Inflammatory macrophage (primary cell): ENCODE results near the gene USP49.
"Not testable (repeated sequence)": the region's sequence is repeated elsewhere in the genome, so short reads cannot be mapped to it uniquely, and the experiment has no call there.

ENCODE experiments used
- DNase-seq, 2 donors: peaks; one replicate each; pipeline ENCODE4 v3.0.0-alpha.2; 2020 to 2022
- total RNA-seq, 18 experiments: gene quantifications; one replicate each; lab custom pipeline; 2026; ENCODE audit warnings: mixed read lengths in 6 of 18, inconsistent platforms in 2 of 18; lab: John Stamatoyannopoulos, UW

USP49 gene
- total RNA-seq = 0.33 to 4.0 (median 1.5) reads per million in 18 experiments

DNA sequence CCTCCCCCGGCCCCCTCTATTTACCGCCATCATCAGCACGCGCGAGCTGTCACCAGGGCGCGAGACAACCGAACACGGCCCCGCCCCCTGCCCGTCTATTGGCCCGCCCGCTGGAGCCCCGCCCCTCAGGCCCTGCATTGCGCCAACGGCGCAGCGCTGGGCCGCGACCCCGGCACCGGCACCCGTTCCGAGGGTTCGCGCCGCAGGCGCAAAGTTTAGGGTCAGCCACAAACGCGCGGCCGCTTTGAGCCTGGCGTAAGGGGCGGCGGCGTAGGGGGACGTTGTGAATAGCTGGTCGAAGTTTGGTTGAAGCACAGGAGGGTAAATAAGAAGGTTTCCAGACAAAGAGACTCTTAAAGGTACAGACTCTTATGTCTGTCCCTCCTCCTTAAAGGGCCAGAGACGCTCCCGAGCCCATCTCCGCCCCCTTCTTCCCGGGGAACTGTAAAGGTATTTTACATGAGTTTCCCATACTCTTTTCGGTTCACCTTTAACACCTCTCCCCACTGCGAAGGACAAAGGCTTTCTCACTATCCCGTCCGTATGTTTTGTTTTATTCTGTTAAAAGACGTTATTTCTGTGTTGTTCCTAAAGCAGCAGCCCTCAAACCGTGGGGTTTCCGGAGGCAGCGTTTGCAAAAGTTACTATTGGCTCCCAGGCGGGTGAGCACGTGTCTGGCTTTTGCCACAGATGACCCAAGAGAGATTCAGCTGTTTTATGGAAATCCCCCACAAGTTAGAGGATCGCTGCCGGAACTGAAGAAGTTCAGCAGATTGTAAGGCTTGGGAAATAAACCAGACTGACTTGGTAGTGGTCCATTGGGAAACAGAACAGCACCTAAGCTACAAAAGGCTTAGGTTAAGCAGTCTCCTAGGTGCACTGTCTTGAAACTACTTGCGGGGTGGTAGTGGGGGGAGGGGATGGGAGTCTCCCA lies at the start of gene USP49:
TSS of gene USP49 (minus strand) at position 76 of the 934 bp plus-strand sequence. CDS start 88,392 bp downstream, outside the sequence.
- DNase-seq = peak; percentile 92 to 94

DNA sequence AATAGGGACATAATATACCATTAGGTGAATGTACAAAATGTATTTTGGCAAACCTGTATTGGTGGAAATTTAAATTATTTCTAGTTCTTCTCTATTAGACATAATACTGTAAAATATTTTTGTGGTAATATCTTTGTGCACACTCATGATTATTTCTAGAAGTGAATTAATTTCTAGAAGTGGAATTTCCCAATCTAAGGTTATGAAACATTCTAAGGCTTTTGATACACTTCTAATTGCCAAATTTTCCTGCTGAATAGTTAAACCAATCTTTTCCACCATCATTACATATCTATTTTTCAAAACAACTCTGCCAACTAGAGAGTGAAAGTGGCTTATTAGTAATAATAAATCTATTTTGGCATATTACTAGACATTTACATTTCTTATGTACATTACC lies 48.3 kb upstream of the USP49 start:
- DNase-seq = peak in 1 of 2 donors; percentile 92

DNA sequence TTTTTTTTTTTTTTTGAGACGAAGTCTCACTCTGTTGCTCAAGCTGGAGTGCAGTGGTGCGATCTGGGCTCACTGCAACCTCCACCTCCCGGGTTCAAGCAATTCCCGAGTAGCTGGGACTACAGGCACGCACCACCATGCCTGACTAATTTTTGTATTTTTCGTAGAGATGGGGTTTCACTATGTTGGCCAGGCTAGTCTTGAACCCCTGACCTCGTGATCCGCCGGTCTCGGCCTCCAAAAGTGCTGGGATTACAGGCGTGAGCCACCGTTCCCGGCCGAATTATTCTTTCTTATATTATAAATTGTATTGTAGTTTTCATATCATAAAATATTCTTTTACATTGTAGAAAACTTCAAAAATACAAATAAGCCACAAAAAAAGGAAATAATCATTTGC lies 47.7 kb upstream of the USP49 start:
- DNase-seq = not testable (repeated sequence)

DNA sequence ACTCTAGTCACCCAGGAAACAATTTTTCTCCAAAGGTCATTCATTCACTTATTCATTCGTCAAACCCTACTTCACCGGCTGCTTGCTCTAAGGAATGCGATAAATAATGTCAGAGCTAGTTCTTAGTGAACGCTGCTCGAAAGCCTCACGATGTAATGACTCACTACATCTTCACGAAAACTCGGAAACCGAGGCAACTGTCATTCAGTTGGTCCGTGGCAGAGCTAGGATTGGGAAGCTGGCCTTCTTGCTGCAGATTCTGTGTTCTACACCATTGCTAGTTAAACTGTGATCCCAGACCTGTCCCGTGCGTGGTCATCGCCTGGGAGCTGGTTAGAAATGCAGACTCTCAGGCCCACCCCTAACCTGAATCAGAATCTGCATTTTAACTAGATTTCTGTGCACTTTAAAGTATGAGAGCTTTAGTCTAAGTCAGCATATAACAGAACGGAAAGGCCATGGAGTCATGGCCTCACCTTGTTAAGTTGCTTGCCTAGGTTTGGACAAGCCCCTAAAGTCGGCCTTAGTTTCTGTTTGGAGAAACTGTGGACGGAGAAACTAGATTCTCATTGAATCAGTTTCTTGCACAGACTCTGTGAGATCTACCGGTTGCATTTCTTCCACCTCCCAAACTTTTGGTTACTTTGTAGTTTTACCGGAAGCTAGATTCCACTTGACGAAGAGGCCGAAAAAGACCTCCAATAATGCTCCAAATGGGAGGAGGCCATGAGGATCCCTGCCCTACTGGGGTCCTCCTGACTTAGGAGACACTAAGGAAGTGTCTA lies 47.1 kb upstream of the USP49 start:
- DNase-seq = no peak

DNA sequence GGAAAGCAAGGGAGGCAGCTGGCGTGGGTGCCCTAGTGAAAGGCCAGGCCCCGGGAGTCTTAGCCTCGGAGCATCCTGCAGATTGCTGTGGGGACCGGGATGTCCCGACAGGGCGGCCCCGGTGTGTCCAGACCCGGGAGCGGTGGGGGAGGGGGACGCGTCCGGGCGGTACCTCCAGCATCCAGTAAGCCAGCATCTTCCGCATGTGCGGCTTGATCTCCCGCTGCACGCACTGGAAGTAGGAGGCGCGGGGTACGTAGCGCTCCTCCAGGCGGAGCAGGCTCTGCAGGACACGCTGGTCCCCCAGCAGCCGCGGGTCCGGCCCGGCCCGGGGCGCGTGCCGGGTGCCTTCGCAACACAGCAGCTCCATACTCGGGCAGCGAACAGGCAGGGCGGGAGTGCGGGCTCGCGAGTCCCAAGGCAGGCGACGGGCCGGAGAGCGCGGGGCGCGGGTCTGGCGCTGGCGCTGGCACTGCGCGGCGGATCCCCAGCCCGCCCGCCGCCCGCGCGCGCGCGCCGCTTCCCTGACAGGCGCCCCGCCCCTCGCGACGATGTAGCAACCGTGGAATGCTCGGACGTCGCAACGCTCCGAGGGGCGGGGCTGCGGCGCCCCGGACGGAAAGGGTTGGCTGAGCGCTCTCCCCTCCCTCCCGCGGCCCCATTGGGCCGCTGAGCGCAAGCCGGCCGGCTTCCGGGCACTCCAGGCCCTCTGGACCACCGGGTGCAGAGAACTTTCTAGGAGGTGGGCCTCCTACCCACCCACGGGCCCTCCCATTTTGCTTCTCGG lies 46.3 kb upstream of the USP49 start, which contains the start of gene CCND3:
TSS of gene CCND3 (minus strand) at position 529 of the 787 bp plus-strand sequence. CDS start at position 370, 159 bp downstream.
- DNase-seq = peak; percentile 96 to 98

DNA sequence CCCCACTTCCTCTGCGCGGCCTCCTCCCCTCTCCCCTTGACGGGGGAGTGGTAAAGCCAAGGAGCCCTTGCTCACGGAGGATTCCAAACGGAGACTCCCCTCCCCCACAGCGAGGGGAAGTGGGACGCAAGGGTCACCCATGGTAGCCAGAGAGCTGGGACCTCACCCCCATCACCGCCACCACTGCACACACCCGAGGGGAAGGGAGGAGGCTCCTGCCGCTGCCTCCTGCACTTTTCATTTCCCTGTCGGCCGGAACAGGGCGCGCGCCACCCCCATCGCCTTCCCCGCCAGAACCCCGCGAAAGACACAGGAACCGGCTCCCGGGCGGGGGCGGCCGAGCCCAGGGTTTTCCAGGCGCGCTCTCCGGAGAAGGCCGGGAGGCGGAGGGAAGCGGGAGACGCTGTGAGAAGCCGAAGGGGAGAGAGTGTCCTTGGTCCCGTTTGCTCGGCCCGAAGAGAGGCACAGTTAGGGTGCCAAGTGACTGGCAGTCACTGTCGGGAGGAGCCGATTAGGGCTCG lies 45.6 kb upstream of the USP49 start:
- peak; percentile 41 to 50 for DNase-seq

DNA sequence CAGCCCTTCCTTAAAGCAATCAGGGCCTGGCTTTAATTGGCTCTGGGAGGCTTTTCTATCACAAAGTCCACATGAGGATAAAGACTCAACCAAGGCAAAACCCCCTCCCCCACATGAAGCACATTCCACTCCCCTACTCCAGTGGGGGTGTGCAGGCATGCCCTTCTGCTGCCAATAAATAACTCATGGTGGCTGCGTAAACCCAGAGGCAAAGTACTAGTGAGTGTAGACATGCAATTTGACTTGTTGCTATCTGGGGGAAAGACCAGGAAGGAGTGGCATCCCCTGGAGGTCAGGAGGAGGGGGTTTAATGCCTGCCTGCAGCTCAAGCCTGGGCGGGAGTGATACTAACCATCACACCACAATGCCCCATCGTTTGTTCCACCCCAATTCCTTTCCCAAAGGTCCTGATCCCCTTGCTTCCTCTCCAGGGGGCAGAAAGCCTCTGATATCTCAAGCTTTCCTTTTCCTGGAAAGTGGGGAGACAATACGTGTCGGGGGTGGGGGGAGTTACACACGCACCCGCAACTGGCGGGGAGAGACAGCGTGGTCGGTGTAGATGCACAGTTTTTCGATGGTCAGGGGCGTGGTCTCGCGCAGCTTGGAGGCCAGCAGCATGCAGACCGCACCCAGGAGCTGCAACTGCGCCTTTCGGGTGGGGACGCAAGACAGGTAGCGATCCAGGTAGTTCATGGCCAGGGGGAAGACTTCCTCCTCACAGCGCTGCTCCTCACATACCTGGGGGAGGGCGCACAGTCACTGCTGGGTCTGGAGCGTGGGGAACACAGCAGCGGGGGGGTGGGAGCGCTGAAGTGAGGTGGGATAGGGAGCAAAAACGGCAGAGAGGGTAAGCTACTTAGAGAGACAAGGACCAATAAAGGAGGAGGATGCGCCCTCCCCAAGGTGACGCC lies 44.9 kb upstream of the USP49 start:
- no peak for DNase-seq

DNA sequence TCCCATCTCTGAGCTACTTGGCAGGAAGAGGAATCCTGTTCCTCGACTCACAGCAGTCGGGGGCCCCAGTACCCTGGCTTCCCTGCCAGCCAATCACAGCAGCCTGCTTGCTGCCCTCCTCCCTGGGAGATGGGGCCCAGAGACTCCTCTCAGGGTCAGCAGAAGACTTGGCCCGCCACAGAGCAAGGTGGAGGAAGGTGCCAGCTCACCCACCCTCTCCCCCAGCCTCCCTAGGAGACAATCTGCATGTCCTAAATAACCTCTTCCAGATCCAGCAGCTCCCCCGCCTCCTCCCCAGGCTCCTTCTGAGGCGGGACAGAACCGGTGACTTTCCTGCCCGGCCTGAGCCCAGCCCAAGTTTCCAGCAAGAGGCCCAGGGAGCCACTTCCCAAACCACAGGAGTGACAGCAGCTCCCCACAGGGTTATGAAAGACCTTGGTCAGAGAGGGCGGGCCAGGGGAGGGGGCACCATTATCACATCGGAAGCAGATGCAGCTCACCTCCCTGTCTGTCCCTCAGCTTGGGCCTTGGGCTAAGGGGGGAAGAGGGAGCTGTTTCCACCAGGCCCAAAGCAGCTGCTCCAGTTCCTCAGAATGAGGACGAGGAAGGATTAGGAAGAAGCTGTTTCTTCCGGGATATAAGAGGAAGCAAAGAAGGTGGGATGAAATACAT lies 44.1 kb upstream of the USP49 start:
- peak; percentile 69 to 75 for DNase-seq

DNA sequence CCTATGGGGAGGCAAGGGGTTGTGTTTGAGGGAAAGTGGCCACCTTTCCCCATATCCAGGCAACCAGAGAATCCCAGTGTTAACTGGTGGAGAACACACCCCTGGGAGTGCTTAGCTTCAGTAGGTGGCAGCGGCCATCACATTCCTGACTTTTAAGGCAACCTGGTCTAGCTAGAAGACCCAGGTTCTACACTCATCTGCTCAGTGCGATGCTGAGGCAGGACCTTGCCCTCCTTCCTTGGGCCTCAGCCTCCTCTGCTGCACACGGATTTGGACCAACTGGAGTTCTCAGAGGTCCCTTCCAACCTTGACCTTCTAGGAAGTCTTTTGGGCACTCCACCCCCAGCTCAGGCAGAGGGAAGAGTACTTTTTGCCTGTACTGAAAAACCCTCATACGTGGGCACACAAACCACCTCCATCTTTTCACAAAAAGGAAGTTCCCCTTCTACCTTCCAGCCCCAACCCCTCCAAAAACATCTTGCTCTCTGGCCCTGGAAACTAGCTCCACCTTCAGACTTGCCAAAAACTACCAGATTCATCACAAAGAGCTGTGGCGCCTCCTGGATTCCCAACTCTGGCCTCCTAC lies 43.5 kb upstream of the USP49 start:
- DNase-seq = peak in 1 of 2 donors; percentile 11

DNA sequence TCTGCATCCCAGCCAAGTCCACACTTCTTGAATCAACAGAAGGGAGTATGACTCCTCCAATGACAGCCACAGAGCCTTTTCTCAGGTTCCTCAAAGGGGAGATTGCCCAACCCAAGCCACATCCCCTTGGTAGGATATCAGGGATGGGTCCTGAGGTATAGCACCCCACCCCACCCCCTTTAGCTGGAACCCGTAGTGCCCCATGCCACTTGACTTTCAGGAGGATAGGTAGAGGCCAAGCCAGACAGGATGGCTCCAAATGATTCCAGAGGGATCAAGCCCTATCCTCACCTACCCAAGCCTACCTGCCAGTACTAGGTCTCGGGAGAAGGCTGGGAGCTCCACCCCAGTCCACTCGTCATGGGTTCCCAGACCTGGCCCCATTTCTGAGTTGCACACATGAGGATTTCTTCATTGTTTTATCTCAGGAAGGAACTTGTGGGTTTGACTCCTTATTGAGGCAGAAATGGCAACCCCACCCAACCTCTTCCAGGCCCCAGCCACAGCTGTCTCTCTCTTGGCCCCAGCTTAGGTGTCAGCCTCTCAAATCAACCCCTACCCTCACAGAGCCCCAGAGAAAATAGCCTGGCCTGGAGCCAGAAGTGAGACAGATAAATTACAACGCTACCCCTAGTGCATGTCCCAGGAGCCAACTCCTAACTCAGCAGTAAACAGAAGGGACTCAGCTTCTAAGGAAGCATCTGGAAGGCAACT lies 42.8 kb upstream of the USP49 start:
- peak; percentile 71 to 80 for DNase-seq

DNA sequence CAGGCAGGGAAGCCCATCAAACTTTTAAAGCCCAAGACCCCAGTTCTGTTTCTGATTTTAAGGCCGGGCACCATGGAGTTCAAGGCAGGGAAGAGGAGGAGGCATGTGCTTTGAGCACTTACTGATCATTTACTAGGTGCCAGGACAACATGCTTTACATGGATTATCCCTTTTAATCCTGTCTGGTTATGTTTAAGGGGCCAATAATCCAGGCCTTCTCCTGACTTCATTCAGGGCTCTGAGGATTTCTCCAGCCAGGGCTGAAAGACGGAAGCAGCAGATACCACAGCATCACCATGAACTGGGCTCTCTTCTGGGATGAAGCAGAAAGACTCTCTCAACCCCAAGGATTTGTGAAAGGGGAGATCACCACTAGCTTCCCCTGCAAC lies 42.3 kb upstream of the USP49 start:
- no peak for DNase-seq

DNA sequence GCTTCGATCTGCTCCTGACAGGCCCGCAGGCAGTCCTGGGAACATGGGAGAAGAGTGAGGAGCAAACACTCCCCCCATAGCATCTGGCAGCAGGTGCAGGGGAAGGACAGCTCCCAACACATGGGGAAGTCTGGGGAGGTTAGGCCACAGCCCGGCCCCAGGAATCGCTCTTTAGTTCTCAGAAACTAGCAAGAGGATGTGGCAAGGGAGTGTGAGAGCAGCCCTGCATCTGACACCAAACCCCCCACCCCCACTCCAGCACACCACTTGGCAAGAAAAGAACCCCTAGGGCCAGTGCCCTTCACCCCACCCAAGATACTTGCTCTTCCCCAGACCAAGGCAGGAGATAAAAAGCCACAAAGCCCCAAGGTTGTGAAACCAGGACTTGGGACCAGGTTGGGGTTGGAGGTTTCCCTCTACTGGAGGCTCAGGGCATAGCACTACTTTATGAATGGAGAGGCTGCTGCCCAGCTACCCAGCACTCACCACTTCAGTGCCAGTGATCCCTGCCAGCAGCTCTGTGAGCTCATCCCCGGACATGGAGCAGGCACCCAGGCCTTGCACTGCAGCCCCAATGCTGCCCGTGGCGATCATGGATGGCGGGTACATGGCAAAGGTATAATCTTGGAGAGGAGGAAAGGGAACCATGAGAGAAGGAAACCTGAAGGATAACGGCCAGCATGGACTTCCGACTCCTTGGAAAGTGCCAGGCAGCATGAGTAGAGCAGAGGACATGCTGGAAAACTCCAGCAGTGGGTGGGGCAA lies 41.1 kb upstream of the USP49 start:
- peak; percentile 85 to 94 for DNase-seq

DNA sequence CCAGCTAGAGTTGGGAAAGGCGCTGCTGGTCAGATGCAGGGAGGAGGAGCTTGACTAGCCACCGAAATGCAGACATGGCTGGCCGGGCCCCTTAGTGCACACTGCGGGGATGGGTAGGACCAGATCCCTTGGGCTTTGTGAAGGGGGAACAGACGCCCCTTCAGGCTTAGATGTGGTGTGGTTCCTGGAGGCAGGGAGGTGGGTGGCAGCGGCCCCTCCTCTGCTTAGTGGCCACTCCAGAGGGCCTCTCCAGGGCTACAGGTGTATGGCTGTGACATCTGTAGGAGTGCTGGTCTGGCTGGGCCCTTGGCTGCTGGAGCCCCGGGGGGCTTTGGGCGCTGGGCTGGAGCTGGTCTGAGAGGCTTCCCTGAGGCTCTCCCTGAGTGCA lies 40.5 kb upstream of the USP49 start:
- DNase-seq = no peak

DNA sequence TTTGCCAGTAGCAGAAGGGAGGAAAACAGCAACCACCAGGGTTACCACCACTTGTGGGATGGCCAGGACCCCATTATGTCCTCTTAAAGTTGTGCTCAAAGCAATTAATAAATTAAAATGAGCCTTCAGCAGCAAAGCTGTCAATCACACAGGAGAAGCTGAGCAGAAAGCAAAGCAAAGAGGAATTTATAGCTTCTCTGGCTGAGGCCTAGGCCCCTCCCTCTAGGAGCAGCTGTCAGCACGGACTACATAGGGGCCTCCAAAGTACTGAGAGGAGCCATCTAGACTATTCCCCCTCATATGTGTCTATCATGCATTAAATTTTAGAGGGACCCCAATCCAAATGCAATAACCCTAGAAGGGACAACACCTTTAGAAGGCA lies 40.0 kb upstream of the USP49 start:
- DNase-seq = no peak

DNA sequence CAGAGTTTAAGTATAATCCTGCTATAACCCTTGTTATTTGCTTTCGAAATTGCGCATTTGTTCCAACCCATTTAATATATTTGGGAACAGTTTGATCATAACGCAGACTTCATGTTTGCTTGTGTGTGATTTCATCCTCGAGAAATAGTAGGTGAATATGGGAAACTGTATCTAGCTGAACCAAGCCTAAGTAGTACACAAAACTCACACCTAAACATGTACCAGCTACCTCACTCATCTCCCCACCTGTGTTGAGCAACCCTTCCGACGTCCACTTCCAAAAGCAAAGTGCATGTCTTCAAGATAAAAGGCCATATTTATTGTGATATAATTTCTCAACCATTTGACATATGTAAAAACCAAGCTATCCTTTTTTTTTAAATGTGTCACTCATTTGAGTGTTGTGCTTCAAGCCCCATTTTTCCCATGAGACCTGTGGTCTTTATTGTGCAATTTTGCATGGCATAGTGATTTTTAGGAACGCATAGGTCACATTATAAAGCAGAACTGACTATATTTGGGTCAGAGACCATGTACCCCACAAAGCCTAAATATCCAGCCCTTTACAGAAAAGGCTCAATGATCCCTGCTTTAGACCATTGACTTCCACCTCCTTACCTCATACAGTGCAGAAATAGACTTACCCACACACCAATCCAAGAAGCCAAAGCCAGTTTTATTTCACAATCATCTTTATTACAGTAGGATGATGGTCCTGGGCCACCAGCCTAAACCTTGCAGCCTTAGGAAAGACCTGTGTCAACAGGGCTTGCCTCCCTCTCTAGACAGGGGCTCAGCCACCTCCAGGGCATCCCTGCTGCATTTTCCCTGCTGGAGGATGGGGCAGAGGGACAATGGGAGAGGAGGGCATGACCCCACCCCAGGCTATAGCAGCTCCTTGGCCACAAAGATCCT lies 39.4 kb upstream of the USP49 start:
- peak in 1 of 2 donors; percentile 37 for DNase-seq

DNA sequence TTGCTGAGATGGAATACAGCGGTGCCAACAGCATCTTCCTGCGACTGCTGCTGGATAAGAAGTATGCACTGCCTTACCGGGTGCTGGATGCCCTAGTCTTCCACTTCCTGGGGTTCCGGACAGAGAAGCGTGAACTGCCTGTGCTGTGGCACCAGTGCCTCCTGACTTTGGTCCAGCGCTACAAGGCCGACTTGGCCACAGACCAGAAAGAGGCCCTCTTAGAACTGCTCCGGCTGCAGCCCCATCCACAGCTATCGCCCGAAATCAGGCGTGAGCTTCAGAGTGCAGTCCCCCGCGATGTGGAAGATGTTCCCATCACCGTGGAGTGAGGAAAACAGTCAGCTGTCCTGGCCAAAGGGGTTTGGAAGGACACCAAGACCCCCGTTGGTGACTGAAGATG lies 37.2 kb upstream of the USP49 start:
- no peak for DNase-seq

DNA sequence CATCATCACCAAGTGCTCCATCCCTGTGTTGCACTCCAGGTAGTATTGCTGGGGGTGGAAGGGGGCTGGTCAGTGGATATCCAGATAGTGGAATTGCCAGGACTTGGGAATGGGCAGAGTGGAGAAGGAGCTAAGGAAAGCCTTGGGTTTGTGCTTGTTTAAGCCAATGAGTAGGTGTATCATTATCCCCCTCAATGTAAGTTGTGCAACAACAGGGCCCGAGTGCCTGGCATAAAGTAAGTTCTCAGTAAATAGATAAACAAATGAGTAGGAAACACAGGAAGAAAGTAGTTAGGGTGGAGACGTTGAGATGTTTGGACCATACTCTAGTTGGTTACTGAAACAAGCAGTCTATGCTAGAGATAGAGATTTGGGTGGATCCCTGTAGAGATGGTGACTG lies 36.6 kb upstream of the USP49 start:
- no peak for DNase-seq

DNA sequence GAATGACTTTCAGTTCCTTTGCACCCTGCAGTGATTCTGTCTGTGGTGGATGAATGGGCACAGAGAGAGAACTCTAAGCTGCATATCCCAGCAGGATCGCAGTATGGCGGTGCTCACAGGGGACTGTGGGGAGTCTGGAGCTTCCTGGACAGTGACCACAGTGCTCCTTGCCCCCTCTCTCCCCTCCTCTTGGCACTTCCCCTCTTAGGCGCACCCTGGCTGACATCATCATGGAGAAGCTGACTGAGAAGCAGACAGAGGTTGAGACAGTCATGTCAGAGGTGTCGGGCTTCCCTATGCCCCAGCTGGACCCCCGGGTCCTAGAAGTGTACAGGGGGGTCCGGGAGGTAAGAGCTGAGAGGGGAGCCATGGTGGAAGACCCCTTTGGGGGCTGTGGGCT lies 34.7 kb upstream of the USP49 start:
- peak; percentile 45 to 58 for DNase-seq
